Vagina (tissue), 2 donors: ENCODE measurements around the gene LDLRAD3.

Experiments used
- POLR2AphosphoS5 ChIP-seq, 2 donors: sonication (generic); formaldehyde crosslinking; IDR thresholded peaks; one replicate each; pipeline ENCODE4 v1.9.0; 2017; ENCODE audit warnings: antibody characterized with exemption in 2 of 2, mild to moderate bottlenecking in 2 of 2, low read depth in 1 of 2; ENCODE audit not compliant: insufficient read depth in 1 of 2
- TF ChIP-seq, protein P1 (sequence below), 3 experiments: fragments of 450-650 bp in 2 of 3; fragments of 200-600 bp in 1 of 3; sonication (generic) in 1 of 3; IDR thresholded peaks; one replicate each; pipeline ENCODE4 v1.5.1; 2017 to 2019; ENCODE audit warnings: antibody characterized with exemption in 3 of 3, mild to moderate bottlenecking in 2 of 3, moderate library complexity in 2 of 3

- TF ChIP-seq, protein P1, sequence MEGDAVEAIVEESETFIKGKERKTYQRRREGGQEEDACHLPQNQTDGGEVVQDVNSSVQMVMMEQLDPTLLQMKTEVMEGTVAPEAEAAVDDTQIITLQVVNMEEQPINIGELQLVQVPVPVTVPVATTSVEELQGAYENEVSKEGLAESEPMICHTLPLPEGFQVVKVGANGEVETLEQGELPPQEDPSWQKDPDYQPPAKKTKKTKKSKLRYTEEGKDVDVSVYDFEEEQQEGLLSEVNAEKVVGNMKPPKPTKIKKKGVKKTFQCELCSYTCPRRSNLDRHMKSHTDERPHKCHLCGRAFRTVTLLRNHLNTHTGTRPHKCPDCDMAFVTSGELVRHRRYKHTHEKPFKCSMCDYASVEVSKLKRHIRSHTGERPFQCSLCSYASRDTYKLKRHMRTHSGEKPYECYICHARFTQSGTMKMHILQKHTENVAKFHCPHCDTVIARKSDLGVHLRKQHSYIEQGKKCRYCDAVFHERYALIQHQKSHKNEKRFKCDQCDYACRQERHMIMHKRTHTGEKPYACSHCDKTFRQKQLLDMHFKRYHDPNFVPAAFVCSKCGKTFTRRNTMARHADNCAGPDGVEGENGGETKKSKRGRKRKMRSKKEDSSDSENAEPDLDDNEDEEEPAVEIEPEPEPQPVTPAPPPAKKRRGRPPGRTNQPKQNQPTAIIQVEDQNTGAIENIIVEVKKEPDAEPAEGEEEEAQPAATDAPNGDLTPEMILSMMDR (IDR thresholded peaks at IDR 0.05) = no peak
- no peak for TF ChIP-seq POLR2AphosphoS5 (IDR thresholded peaks at IDR 0.05; ENCODE audit: insufficient read depth in 1 of 2, low read depth in 1 of 2)
Observed at GRCh38 chr11:36192425-36193289, 248.8 kb downstream of the LDLRAD3 start.
